GM19328 (cell line): Measurements from ENCODE around the gene ATP6V0E2.
"Not testable (repeated sequence)": the region's sequence is repeated elsewhere in the genome, so short reads cannot be mapped to it uniquely, and the experiment has no call there.

Source experiments
- ATAC-seq: cut with Tn5 transposase; IDR thresholded peaks from one replicate; pipeline ENCODE4 v1.9.1; 2021; ENCODE audit warnings: mild to moderate bottlenecking, moderate library complexity; ENCODE audit not compliant: unreplicated experiment

ATP6V0E2 gene

GRCh38 chr7:149877890-149878522 is 4.2 kb downstream of the ATP6V0E2 start:
- no peak for ATAC-seq

GRCh38 chr7:149878523-149878921 is 4.8 kb downstream of the ATP6V0E2 start:
- no peak for ATAC-seq

DNA sequence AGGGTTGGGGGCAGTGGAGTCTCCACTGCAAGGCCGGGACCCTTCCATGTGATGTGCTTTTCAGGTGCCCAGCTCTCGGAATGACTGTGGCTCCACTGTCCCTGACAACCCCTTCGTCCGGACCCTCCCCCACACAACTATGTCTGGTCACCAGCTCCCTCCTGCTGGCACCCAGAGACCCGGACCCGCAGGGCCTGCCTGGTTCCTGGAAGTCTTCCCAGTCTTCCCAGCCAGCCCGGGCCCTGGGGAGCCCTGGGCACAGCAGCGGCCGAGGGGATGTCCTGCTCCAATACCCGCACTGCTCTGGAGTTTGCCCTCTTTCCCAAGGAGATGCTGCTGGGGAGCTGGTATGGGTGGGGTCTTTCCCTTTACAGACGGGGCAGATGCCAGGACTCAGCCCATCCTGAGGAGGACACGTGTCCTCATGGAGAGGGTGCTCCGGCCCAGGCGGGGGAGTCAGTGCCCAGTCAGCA is 5.5 kb downstream of the ATP6V0E2 start:
- no peak for ATAC-seq

DNA sequence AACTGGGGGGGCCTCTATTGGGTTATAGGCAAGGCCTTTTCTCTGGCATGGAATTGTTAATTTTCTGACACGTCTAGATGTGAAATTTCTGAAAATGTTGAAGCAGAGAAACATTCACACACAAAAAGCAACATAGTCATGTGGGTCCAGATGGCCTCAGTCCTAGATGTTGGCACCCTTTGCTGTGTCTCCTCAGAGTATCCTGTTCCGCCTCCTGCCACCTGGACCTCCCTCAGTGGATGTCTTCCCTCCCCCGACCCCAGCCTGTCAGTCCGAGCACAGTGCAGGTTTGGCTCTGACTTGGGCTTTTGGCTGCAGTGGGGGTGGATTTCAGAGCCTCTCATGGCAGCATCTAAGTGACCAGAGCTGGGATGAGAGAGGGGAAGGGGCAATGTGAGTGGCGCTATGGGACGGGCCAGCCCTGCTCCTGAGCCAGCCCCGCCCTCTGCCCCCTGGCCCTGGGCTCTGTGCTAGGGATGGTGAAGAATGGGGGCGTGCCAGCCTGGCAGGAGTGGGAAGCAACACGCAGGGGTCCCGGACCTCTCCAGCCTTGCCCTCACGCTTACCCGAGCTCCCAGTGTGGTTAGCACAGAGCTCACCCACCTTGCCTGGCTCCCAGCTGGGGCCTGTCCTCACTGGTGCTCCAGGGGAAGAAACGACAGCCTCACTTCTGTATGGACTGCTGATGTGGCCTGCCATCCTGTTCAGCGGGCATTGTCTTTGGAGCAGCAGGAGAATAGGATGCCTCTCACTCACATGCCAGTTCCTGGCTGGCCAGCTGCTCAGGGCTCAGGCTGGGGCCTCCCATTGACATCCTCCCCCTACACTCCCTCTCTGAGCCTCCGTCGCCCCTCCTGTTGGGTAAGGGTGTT is 6.2 kb downstream of the ATP6V0E2 start:
- no peak for ATAC-seq

DNA sequence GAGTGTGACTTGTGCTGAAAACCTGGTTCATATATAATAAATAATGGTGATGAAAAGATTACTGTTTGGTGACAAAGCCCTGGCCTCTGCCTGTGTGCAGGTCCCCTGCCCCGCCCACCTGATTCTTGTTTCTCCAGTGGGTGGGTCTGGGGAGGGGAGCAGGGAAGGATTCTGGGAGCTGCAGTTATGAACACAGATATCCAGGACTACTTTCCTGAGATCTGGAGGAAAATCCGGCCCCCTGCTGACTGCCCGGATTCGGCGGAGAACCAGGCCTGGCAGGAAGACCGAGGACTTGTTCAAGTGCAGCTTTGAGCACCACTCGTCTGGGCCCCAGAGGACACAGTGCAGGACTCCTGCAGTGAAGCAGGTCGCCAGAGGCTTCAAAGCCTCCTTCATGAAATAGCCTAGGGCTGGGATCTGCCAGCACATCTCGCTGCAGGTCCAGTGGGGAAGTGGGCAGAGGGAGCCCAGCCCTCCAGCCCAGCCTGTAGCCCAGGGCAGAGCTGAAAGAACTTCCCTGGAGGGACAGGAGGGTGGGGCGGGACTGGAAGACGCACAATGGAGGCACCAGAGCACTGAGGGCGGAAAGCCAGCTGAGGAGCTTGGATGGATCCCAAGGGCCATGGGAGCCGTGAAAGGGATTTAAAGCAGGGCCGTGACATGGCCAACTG is 7.0 kb downstream of the ATP6V0E2 start:
- no peak for ATAC-seq

GRCh38 chr7:149881328-149882247 is 7.8 kb downstream of the ATP6V0E2 start:
- ATAC-seq: no peak

- ATAC-seq: no peak
Observed at GRCh38 chr7:149882248-149883047, 8.7 kb downstream of the ATP6V0E2 start.

- no peak for ATAC-seq
Observed at GRCh38 chr7:149883048-149883438, 9.3 kb downstream of the ATP6V0E2 start.

DNA sequence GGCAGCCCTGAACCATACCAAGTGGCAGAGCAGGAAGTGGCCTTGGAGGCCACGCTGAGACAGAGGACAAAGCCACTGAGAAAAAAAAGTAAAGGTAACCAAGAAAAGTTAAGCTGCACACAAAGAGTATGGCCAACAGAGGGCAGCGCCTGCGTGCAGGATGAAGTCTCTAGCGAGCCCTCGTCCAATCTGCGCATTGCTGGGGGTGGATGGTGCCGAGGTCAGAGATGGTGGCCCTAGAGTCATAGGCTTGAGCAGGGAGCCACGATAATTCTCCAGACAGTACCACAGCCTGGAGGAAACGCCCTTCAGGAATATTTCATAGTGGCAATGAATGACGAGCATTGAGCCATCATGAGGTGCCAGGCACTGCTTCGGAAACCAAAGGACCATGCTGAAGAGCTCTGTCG is 9.7 kb downstream of the ATP6V0E2 start:
- ATAC-seq: peak; percentile 67

GRCh38 chr7:149884016-149884415 is 10.2 kb downstream of the ATP6V0E2 start:
- no peak for ATAC-seq

GRCh38 chr7:149884541-149884940 is 10.8 kb downstream of the ATP6V0E2 start:
- ATAC-seq: no peak

DNA sequence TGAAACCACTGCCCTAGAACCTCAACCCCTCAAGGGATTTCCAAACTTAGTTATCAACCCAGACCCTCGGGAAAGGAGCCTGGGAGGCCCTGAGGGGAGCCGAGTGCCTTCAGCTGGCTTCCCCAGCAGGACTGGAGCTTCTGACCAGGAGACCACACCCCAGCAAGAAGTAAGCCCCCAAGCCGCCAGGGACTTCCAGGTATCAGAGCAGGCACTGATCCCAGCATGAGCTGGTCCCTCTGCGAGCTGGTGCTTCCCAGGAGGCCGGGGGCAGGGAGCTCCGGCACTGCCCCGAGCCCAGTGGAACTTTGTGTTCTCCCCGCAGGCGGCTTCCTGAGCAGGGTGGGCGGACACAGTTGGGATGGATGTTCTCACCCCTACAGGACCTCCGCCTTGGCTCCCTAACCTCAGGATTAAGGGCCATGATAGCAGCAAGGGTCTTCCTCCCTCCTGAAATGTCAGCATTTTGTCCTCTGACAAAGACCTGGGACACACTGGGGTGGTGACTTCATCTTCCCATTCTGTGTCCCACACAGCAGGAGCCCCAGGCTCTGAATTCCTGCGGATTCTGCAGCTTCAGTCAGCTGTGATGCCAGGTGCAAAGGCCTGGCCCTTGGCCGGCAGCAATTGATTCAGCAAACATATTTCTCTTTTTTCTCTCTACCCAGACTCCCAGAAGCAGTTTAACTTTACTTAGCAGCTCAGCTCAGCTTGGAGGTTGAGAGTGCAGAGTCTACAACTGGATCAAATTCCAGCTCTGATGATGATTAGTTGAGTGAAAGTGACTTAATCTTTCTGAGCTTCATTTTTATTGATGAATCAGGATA is 11.6 kb downstream of the ATP6V0E2 start:
- ATAC-seq: no peak

GRCh38 chr7:149886018-149886415 is 12.2 kb downstream of the ATP6V0E2 start:
- no peak for ATAC-seq

DNA sequence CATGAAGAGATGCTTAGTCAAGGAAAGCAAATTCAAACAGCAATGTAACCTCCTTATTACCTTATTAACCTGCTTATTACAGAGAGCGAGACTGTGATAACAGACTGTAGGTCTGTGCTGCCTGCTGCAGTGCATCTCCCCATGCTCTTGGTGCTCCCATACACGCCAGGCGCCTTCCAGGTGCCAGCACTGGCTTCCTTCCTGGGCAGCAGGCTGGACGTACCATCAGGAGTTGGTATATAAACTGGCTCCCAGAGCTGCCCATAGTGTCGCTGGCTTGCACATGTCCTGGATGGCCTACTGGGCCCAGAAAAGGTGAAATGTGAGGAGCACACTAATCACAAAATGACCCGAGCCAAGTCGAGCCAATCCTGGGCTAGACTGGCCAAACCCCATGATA is 13.5 kb downstream of the ATP6V0E2 start:
- no peak for ATAC-seq

DNA sequence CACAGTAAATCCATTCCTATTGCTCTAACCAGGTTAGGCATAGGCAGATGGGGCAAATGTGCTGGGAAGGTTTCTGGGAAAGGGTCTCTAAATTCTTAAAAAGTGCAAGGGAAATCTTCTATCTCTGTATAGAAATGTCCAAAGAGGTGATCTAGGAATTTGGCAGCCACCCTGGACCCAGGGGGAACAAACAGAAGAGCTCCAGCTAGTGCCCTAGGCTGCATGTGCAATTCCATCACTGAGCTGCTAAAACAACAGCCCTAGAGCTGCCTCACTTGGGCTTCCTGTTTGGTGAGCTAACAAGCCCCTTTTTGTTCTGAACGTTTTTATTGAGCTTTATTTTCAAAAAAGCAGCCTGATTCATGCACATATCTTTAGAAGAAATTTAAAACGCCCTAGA is 16.9 kb downstream of the ATP6V0E2 start:
- not testable (repeated sequence) for ATAC-seq

DNA sequence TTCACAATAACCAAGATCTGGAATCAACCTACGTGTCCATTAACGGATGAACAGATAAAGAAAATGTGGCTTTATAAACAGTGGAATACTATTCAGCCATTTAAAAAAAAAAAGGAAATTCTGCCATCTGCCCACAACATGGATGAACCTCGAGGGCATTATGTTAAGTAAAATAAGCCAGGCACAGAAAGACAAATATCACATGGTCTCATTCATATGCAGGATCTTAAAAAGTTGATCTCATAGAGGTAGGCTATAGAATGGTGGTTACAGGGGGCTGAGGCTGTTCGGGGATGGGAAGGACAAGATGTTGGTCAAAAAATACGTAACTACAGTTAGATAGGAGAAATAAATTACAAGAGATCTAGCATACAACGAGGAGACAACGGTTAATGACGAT is 21.2 kb downstream of the ATP6V0E2 start:
- ATAC-seq: not testable (repeated sequence)

DNA sequence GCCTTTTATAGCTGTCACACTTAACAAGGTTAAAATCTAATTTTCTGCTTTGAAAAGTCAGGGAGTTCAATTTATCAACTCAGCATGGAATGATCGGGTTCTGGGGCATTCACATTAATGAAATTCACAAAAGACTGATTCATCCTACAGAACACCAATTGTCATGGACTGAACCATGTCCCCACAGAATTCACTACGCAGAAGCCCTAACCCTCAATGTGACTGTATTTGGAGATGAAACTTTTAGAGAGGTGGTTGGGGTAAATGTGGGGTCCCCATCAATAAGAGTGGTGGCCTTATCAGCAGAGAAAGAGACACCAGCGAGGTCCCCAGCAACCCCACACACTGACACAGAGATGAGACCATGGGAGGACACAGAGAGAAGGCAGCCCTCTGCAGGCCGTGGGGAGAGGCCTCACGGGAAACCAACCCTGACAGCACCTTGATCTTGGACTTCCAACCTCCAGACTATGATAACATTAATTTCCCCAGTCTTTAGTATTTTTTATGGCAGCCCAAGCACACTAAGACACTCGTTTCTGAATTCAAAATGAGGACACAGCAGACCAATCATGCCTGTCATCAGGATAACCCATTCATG is 34.1 kb downstream of the ATP6V0E2 start:
- not testable (repeated sequence) for ATAC-seq

- ATAC-seq: not testable (repeated sequence)
Observed at GRCh38 chr7:149910219-149910618, 36.5 kb downstream of the ATP6V0E2 start.
